ENCODE measurements around the gene CFAP119. TPM values are rescaled to one million over a fixed set of nuclear protein-coding genes. Genes with fewer than 3 reads are reported as not detected.
A peak's percentile ranks its signal among the peaks of the same experiment; 100 is the strongest.

CFAP119 gene
- total and polyA plus RNA-seq, 9 of the 15 experiments (the other 6 are each of a cell fraction or from before 2014, with no cell fraction given), result 5.5 to 33.7 (median 9.6) TPM

DNA sequence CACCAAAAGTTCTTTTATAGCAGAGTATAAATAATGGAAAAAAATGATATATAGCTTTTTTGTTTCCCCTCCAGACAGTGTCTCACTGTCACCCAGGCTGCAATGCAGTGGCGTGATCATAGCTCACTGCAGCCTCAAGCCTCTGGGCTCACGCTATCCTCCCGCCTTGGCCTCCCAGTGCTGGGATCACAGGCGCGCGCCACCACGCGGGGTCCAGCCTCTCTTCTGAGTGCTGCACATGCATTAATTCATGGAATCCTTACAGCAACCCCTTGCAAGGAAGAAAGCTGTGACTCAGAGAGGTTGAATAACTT is 43.2 kb upstream of the CFAP119 start (continued):
- TF ChIP-seq, protein P1, sequence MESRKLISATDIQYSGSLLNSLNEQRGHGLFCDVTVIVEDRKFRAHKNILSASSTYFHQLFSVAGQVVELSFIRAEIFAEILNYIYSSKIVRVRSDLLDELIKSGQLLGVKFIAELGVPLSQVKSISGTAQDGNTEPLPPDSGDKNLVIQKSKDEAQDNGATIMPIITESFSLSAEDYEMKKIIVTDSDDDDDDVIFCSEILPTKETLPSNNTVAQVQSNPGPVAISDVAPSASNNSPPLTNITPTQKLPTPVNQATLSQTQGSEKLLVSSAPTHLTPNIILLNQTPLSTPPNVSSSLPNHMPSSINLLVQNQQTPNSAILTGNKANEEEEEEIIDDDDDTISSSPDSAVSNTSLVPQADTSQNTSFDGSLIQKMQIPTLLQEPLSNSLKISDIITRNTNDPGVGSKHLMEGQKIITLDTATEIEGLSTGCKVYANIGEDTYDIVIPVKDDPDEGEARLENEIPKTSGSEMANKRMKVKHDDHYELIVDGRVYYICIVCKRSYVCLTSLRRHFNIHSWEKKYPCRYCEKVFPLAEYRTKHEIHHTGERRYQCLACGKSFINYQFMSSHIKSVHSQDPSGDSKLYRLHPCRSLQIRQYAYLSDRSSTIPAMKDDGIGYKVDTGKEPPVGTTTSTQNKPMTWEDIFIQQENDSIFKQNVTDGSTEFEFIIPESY (CRISPR knock-in tag; IDR thresholded peaks at IDR 0.05), result peak; percentile 100
- TF ChIP-seq RBM25 (IDR thresholded peaks at IDR 0.05; ENCODE audit: low read depth, low read length, severe bottlenecking), result peak; percentile 47
- TF ChIP-seq, protein P2, sequence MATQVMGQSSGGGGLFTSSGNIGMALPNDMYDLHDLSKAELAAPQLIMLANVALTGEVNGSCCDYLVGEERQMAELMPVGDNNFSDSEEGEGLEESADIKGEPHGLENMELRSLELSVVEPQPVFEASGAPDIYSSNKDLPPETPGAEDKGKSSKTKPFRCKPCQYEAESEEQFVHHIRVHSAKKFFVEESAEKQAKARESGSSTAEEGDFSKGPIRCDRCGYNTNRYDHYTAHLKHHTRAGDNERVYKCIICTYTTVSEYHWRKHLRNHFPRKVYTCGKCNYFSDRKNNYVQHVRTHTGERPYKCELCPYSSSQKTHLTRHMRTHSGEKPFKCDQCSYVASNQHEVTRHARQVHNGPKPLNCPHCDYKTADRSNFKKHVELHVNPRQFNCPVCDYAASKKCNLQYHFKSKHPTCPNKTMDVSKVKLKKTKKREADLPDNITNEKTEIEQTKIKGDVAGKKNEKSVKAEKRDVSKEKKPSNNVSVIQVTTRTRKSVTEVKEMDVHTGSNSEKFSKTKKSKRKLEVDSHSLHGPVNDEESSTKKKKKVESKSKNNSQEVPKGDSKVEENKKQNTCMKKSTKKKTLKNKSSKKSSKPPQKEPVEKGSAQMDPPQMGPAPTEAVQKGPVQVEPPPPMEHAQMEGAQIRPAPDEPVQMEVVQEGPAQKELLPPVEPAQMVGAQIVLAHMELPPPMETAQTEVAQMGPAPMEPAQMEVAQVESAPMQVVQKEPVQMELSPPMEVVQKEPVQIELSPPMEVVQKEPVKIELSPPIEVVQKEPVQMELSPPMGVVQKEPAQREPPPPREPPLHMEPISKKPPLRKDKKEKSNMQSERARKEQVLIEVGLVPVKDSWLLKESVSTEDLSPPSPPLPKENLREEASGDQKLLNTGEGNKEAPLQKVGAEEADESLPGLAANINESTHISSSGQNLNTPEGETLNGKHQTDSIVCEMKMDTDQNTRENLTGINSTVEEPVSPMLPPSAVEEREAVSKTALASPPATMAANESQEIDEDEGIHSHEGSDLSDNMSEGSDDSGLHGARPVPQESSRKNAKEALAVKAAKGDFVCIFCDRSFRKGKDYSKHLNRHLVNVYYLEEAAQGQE (IDR thresholded peaks at IDR 0.05; ENCODE audit: borderline replicate concordance), result no peak
- TF ChIP-seq, protein P2 (CRISPR knock-in tag; IDR thresholded peaks at IDR 0.05; ENCODE audit: low read depth), result no peak
- TF ChIP-seq, protein P3, sequence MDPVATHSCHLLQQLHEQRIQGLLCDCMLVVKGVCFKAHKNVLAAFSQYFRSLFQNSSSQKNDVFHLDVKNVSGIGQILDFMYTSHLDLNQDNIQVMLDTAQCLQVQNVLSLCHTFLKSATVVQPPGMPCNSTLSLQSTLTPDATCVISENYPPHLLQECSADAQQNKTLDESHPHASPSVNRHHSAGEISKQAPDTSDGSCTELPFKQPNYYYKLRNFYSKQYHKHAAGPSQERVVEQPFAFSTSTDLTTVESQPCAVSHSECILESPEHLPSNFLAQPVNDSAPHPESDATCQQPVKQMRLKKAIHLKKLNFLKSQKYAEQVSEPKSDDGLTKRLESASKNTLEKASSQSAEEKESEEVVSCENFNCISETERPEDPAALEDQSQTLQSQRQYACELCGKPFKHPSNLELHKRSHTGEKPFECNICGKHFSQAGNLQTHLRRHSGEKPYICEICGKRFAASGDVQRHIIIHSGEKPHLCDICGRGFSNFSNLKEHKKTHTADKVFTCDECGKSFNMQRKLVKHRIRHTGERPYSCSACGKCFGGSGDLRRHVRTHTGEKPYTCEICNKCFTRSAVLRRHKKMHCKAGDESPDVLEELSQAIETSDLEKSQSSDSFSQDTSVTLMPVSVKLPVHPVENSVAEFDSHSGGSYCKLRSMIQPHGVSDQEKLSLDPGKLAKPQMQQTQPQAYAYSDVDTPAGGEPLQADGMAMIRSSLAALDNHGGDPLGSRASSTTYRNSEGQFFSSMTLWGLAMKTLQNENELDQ (CRISPR knock-in tag; IDR thresholded peaks at IDR 0.05; ENCODE audit: borderline replicate concordance), result no peak
- peak in 1 of 2 experiments; percentile 73; a peak in 1 of 4 replicates for TF ChIP-seq KDM1A (IDR thresholded peaks at IDR 0.05)
- TF ChIP-seq, protein P4, sequence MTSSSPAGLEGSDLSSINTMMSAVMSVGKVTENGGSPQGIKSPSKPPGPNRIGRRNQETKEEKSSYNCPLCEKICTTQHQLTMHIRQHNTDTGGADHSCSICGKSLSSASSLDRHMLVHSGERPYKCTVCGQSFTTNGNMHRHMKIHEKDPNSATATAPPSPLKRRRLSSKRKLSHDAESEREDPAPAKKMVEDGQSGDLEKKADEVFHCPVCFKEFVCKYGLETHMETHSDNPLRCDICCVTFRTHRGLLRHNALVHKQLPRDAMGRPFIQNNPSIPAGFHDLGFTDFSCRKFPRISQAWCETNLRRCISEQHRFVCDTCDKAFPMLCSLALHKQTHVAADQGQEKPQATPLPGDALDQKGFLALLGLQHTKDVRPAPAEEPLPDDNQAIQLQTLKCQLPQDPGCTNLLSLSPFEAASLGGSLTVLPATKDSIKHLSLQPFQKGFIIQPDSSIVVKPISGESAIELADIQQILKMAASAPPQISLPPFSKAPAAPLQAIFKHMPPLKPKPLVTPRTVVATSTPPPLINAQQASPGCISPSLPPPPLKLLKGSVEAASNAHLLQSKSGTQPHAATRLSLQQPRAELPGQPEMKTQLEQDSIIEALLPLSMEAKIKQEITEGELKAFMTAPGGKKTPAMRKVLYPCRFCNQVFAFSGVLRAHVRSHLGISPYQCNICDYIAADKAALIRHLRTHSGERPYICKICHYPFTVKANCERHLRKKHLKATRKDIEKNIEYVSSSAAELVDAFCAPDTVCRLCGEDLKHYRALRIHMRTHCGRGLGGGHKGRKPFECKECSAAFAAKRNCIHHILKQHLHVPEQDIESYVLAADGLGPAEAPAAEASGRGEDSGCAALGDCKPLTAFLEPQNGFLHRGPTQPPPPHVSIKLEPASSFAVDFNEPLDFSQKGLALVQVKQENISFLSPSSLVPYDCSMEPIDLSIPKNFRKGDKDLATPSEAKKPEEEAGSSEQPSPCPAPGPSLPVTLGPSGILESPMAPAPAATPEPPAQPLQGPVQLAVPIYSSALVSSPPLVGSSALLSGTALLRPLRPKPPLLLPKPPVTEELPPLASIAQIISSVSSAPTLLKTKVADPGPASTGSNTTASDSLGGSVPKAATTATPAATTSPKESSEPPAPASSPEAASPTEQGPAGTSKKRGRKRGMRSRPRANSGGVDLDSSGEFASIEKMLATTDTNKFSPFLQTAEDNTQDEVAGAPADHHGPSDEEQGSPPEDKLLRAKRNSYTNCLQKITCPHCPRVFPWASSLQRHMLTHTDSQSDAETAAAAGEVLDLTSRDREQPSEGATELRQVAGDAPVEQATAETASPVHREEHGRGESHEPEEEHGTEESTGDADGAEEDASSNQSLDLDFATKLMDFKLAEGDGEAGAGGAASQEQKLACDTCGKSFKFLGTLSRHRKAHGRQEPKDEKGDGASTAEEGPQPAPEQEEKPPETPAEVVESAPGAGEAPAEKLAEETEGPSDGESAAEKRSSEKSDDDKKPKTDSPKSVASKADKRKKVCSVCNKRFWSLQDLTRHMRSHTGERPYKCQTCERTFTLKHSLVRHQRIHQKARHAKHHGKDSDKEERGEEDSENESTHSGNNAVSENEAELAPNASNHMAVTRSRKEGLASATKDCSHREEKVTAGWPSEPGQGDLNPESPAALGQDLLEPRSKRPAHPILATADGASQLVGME (CRISPR knock-in tag; IDR thresholded peaks at IDR 0.05), result no peak
- no peak for TF ChIP-seq ADNP (tag; IDR thresholded peaks at IDR 0.05)

Data from K562 (cell line).